Spleen (tissue), 11 donors: ENCODE measurements around the gene CCDC73. TPM values are rescaled to one million over a fixed set of nuclear protein-coding genes. Genes with fewer than 3 reads are reported as not detected.
"Not testable (repeated sequence)": the region's sequence is repeated elsewhere in the genome, so short reads cannot be mapped to it uniquely, and the experiment has no call there.

Experiments used
- DNase-seq: peaks from one replicate; pipeline ENCODE4 v3.0.0-alpha.2; 2020
- H3K27ac ChIP-seq, 8 donors: fragments of 200-600 bp; sonication (generic) in 7 of 8; 1 replicate in 4 of 8; 2 replicates in 4 of 8; pipeline versions ENCODE4 v1.5.0 to v1.8.0; 2016 to 2021; ENCODE audit warnings: inconsistent platforms in 4 of 8, mild to moderate bottlenecking in 4 of 8, moderate library complexity in 1 of 8
- H3K27me3 ChIP-seq, 7 donors: fragments of 200-600 bp; sonication (generic) in 6 of 7; replicated peaks in 1 of 7; 1 replicate in 4 of 7; 2 replicates in 3 of 7; pipeline versions ENCODE4 v1.5.0 to v1.8.0; 2016 to 2021; ENCODE audit warnings: inconsistent platforms in 3 of 7, mild to moderate bottlenecking in 1 of 7
- H3K36me3 ChIP-seq, 6 donors: fragments of 200-600 bp; sonication (generic) in 5 of 6; 1 replicate in 4 of 6; 2 replicates in 2 of 6; pipeline versions ENCODE4 v1.5.0 to v1.8.0; 2016 to 2021; ENCODE audit warnings: inconsistent platforms in 2 of 6
- H3K4me1 ChIP-seq, 6 donors: fragments of 200-600 bp; sonication (generic) in 5 of 6; 1 replicate in 3 of 6; 2 replicates in 3 of 6; pipeline versions ENCODE4 v1.5.0 to v1.8.0; 2016 to 2021; ENCODE audit warnings: inconsistent platforms in 3 of 6
- H3K4me3 ChIP-seq, 8 donors: fragments of 200-600 bp; sonication (generic) in 7 of 8; 1 replicate in 4 of 8; 2 replicates in 4 of 8; pipeline versions ENCODE4 v1.5.0 to v1.8.0; 2016 to 2021; ENCODE audit warnings: inconsistent platforms in 4 of 8, mild to moderate bottlenecking in 4 of 8, moderate library complexity in 2 of 8
- H3K9me3 ChIP-seq, 8 donors: fragments of 200-600 bp; sonication (generic) in 7 of 8; 1 replicate in 4 of 8; 2 replicates in 4 of 8; pipeline versions ENCODE4 v1.5.0 to v1.8.0; 2016 to 2021; ENCODE audit warnings: inconsistent platforms in 4 of 8
- CTCF ChIP-seq, 11 experiments: fragments of 200-600 bp in 7 of 11; fragments of 450-650 bp in 4 of 11; sonication (generic) in 4 of 11; IDR thresholded peaks in 8 of 11; conservative IDR thresholded peaks in 3 of 11; 1 replicate in 7 of 11; 2 replicates in 4 of 11; pipeline versions ENCODE4 v1.4.0 to v1.8.0; 2016 to 2021; ENCODE audit warnings: antibody characterized with exemption in 11 of 11, inconsistent platforms in 4 of 11, mild to moderate bottlenecking in 1 of 11
- POLR2A ChIP-seq, 3 donors: fragments of 450-650 bp; IDR thresholded peaks; one replicate each; pipeline ENCODE4 v1.5.1; 2017; ENCODE audit warnings: antibody characterized with exemption in 3 of 3, mild to moderate bottlenecking in 1 of 3
- POLR2AphosphoS5 ChIP-seq, 3 donors: sonication (generic); formaldehyde crosslinking; IDR thresholded peaks; one replicate each; pipeline ENCODE4 v1.5.1; 2017; ENCODE audit warnings: antibody characterized with exemption in 3 of 3
- WGBS, 5 donors: extraction: QIAGEN DNeasy Blood & Tissue Kit in 3 of 5; methylation state at CpG; one replicate each; pipeline versions ENCODE4 v1.1.5 to v1.1.7; 2013 to 2018; 5-methylcytosine and 5-hydroxymethylcytosine counted together
- intact Hi-C: fragments of 100-400 bp; cut with DNase I; formaldehyde crosslinking; loops from one replicate; pipeline ENCODE4 v1.15.0; 2023; ENCODE audit warnings: low total_unique reads
- polyA plus RNA-seq, 3 donors: library from polyadenylated mRNA; stranded (reverse); fragments of 200-250 nt; gene quantifications; one replicate each; pipeline ENCODE4 v1.2.1, GENCODE V29; 2013
- total RNA-seq, 7 donors: library from RNA; depleted of rRNA in 3 of 7; stranded (reverse); fragments of >200 nt in 3 of 7; fragmentation: NEBNext Ultra II Directional in 4 of 7; extraction: Animal tissue kit (Norgen Biotek cat#: 25700) in 4 of 7; gene quantifications; one replicate each; pipeline versions ENCODE4 v1.1.0 to v1.2.1, GENCODE V29; 2016 to 2021
- donor health status: healthy with polysubstance abuse.
- donor health status: DM: no; HTN: no; CAD: no; lungs with moderate emphysema.
- donor health status: DM: no; HTN: no; CAD: no.
- donor health status: Bipolar disorder and iron deficiency.
- donor health status: healthy.
- donor health status: DM: no; HTN: no; CAD: no.
- donor health status: DM: yes; HTN: yes; CAD: no.

Gene CCDC73
- total and polyA plus RNA-seq, 10 donors: 0.16 to 2.1 (median 0.51) TPM; not detected in 1

GRCh38 chr11:32781721-32782120 is 12.7 kb downstream of the CCDC73 start:
- TF ChIP-seq POLR2A (IDR thresholded peaks at IDR 0.05) (no peak), POLR2AphosphoS5 (IDR thresholded peaks at IDR 0.05) (no peak), CTCF (IDR thresholded peaks at IDR 0.05 in 8 of 11, conservative IDR thresholded peaks at IDR 0.05 in 3 of 11) (no peak)
- 75 to 80% (median 76%) methylated on average over 5 of the region's 5 CpGs for WGBS, 5 donors

GRCh38 chr11:32780839-32781238 is 13.6 kb downstream of the CCDC73 start:
- 93 to 96% (median 95%) methylated on average over 2 of the region's 2 CpGs for WGBS, 5 donors
- H3K9me3 ChIP-seq, H3K27ac ChIP-seq, H3K27me3 ChIP-seq, H3K36me3 ChIP-seq, DNase-seq, H3K4me3 ChIP-seq, intact Hi-C loops: not testable (repeated sequence)
- peaks cover 0 to 16% (median 1%) of the 10 kb centered on the region in 6 donors for H3K4me1 ChIP-seq

More at GRCh38 chr11:32781721-32782120, 12.7 kb downstream of the CCDC73 start:
- Histone ChIP-seq H3K27me3 (no peaks in the 10 kb centered on the region), H3K4me1 (peaks cover 0 to 10% (median 0%) of the 10 kb centered on the region in 6 donors), H3K27ac (no peak overlapping the region), H3K9me3 (no peaks in the 10 kb centered on the region), H3K4me3 (no peak overlapping the region), H3K36me3 (no peaks in the 10 kb centered on the region)
- intact Hi-C loops: no loop called here
- no peak for DNase-seq

- TF ChIP-seq POLR2A (IDR thresholded peaks at IDR 0.05): no peak
- TF ChIP-seq CTCF (IDR thresholded peaks at IDR 0.05 in 8 of 11, conservative IDR thresholded peaks at IDR 0.05 in 3 of 11): no peak
- no peak for TF ChIP-seq POLR2AphosphoS5 (IDR thresholded peaks at IDR 0.05)
- no peak for DNase-seq
- Histone ChIP-seq H3K9me3 (no peaks in the 10 kb centered on the region), H3K27me3 (no peaks in the 10 kb centered on the region), H3K4me1 (peaks cover 0 to 20% (median 5%) of the 10 kb centered on the region in 6 donors), H3K27ac (peak overlapping the region in 3 of 8 donors; percentile 42 to 54 (median 54)), H3K36me3 (no peaks in the 10 kb centered on the region), H3K4me3 (no peak overlapping the region)
- intact Hi-C loops: no loop called here
These were observed 15.3 kb downstream of the CCDC73 start for GRCh38 chr11:32779136-32779535.

GRCh38 chr11:32775908-32776307 is 18.6 kb downstream of the CCDC73 start:
- H3K4me1 ChIP-seq: peaks cover 0 to 20% (median 5%) of the 10 kb centered on the region in 6 donors
- no peaks in the 10 kb centered on the region for H3K9me3 ChIP-seq
- no peak overlapping the region for H3K27ac ChIP-seq
- WGBS, 5 donors: 37 to 43% (median 39%) methylated on average over 2 of the region's 2 CpGs
- no peak for DNase-seq
- H3K27me3 ChIP-seq: no peaks in the 10 kb centered on the region
- no peaks in the 10 kb centered on the region for H3K36me3 ChIP-seq
- no peak for TF ChIP-seq CTCF (IDR thresholded peaks at IDR 0.05 in 8 of 11, conservative IDR thresholded peaks at IDR 0.05 in 3 of 11)
- no peak for TF ChIP-seq POLR2AphosphoS5 (IDR thresholded peaks at IDR 0.05)
- intact Hi-C loops: no loop called here
- no peak overlapping the region for H3K4me3 ChIP-seq

- Histone ChIP-seq H3K27ac (no peak overlapping the region), H3K4me1 (peaks cover 0 to 15% (median 5%) of the 10 kb centered on the region in 6 donors), H3K4me3 (no peak overlapping the region), H3K27me3 (no peaks in the 10 kb centered on the region), H3K9me3 (no peaks in the 10 kb centered on the region), H3K36me3 (no peaks in the 10 kb centered on the region)
- TF ChIP-seq CTCF (IDR thresholded peaks at IDR 0.05 in 8 of 11, conservative IDR thresholded peaks at IDR 0.05 in 3 of 11): no peak
- TF ChIP-seq POLR2AphosphoS5 (IDR thresholded peaks at IDR 0.05): no peak
- TF ChIP-seq POLR2A (IDR thresholded peaks at IDR 0.05): no peak
- DNase-seq: no peak
- intact Hi-C loops: no loop called here
- 65 to 90% (median 82%) methylated on average over 2 of the region's 2 CpGs for WGBS, 5 donors
These were observed 20.4 kb downstream of the CCDC73 start for GRCh38 chr11:32774081-32774480.
